A204.1 (cell line): ENCODE measurements around the gene FGF12.

Experiments
- FAIRE-seq: peaks from 2 replicates; lab custom pipeline; 2012; peaks lifted over from hg19 to GRCh38; lab: Jason Lieb, UNC

FGF12 gene

DNA sequence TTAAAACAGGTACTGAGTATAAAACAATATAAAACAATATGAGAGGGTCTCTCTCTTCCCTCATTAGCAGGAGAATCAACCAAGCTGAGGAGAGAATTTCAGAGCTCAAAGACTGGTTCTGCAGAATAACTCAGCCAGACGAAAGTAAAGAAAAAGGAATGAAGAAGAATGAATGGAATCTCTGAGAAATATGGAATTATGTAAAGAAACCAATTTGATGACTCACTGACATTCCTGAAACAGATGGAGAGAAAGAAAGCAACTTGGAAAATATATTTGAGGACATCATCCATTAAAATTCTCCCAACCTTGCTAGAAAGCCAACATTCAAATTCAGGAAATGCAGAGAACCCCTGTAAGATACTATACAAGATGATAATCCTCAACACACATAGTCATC lies 635.5 kb downstream of the FGF12 start:
- no peak for FAIRE-seq

- no peak for FAIRE-seq
Observed at GRCh38 chr3:192090586-192090985, 636.8 kb downstream of the FGF12 start.
